Measurements from ENCODE around the gene SGCE.

Gene SGCE

DNA sequence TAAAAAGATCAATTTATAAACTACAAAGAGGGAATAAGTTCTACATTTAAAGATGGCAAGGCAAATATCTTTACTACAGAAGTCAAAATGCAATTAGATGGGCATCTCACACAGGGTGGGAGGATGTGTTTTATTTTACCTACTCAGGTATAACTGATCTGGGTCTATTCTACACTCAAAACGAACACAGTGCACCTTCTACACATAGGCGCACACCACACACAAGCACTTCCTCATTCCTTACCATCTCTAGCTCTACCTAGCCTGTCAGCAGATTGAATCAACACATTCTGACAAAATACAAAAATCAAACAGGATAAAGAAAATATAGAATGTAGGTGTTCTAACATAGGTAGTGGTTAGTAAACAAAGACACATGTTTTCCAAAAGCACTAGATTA is 64.8 kb downstream of the SGCE start:
- Histone ChIP-seq H3K9me2 (replicated peaks; ENCODE audit: low read depth, low read length) (no peaks in the 10 kb centered on the region), H3K9me3 (ENCODE audit: insufficient read depth, low read depth, low read length) (no peaks in the 10 kb centered on the region), H3K27me3 (ENCODE audit: insufficient read depth, low read length, poor library complexity, severe bottlenecking) (no peaks in the 10 kb centered on the region), H3K4me2 (ENCODE audit: low read depth, low read length, poor library complexity, severe bottlenecking) (no peak overlapping the region), H4K20me1 (ENCODE audit: insufficient read depth, low read length, poor library complexity, severe bottlenecking) (no peaks in the 10 kb centered on the region), H2AFZ (ENCODE audit: low read length) (no peak overlapping the region), H3K4me1 (ENCODE audit: insufficient read depth, low read length, poor library complexity, severe bottlenecking) (no peaks in the 10 kb centered on the region), H3K79me2 (ENCODE audit: insufficient read depth, low read length) (no peaks in the 10 kb centered on the region), H3K4me3 (ENCODE audit: low read length, poor library complexity, severe bottlenecking) (no peak overlapping the region), H3F3A (ENCODE audit: low read depth) (no peaks in the 10 kb centered on the region), H3K36me3 (ENCODE audit: insufficient read depth, low read length) (no peaks in the 10 kb centered on the region), H3K9ac (ENCODE audit: low read depth, low read length, poor library complexity, severe bottlenecking) (no peak overlapping the region)
- no peak for TF ChIP-seq EZH2phosphoT487 (IDR thresholded peaks at IDR 0.05; ENCODE audit: borderline replicate concordance)
- TF ChIP-seq, protein P1, sequence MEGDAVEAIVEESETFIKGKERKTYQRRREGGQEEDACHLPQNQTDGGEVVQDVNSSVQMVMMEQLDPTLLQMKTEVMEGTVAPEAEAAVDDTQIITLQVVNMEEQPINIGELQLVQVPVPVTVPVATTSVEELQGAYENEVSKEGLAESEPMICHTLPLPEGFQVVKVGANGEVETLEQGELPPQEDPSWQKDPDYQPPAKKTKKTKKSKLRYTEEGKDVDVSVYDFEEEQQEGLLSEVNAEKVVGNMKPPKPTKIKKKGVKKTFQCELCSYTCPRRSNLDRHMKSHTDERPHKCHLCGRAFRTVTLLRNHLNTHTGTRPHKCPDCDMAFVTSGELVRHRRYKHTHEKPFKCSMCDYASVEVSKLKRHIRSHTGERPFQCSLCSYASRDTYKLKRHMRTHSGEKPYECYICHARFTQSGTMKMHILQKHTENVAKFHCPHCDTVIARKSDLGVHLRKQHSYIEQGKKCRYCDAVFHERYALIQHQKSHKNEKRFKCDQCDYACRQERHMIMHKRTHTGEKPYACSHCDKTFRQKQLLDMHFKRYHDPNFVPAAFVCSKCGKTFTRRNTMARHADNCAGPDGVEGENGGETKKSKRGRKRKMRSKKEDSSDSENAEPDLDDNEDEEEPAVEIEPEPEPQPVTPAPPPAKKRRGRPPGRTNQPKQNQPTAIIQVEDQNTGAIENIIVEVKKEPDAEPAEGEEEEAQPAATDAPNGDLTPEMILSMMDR (conservative IDR thresholded peaks at IDR 0.05; ENCODE audit: low read length): no peak

DNA sequence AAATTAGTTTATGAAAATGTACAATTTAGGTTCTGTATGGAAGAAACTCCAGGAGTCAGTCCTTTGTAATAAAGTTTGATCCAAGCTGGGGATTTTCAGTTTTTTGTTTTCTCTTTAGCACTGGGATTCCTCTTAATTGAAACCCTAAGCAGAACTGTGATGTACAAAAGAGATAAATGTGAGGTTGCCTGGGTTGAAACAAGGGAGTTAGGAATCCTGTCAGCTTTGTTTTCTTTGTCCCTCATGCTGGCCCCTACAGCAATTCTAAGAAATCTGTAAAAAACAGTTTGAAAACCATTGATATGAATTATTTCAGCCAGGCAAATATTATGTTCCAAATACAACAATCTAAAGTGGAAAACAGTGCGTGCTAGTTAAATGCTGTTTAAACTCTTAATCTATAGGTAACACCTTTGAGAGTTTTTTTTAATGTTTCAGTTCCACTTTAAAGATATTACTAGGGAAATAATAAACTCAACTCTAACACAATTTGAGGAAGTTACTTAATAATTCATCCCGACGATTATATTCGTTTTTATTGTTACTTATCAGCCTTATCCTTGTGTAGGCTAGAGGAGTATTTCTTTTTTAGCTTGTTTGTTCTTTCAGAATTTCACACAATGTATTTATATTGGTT is 65.3 kb downstream of the SGCE start:
- Histone ChIP-seq H3K9me3 (ENCODE audit: insufficient read depth, low read depth, low read length) (no peaks in the 10 kb centered on the region), H3K27me3 (ENCODE audit: insufficient read depth, low read length, poor library complexity, severe bottlenecking) (no peaks in the 10 kb centered on the region), H4K20me1 (ENCODE audit: insufficient read depth, low read length, poor library complexity, severe bottlenecking) (no peaks in the 10 kb centered on the region), H3K4me3 (ENCODE audit: low read length, poor library complexity, severe bottlenecking) (no peak overlapping the region), H3K9me2 (replicated peaks; ENCODE audit: low read depth, low read length) (no peaks in the 10 kb centered on the region), H3K36me3 (ENCODE audit: insufficient read depth, low read length) (no peaks in the 10 kb centered on the region), H3K79me2 (ENCODE audit: insufficient read depth, low read length) (no peaks in the 10 kb centered on the region), H3K4me1 (ENCODE audit: insufficient read depth, low read length, poor library complexity, severe bottlenecking) (no peaks in the 10 kb centered on the region), H3K9ac (ENCODE audit: low read depth, low read length, poor library complexity, severe bottlenecking) (no peak overlapping the region), H2AFZ (ENCODE audit: low read length) (no peak overlapping the region), H3F3A (ENCODE audit: low read depth) (no peaks in the 10 kb centered on the region), H3K4me2 (ENCODE audit: low read depth, low read length, poor library complexity, severe bottlenecking) (no peak overlapping the region)
- TF ChIP-seq, protein P1 (conservative IDR thresholded peaks at IDR 0.05; ENCODE audit: low read length): no peak
- no peak for TF ChIP-seq EZH2phosphoT487 (IDR thresholded peaks at IDR 0.05; ENCODE audit: borderline replicate concordance)

- no peak overlapping the region for H2AFZ ChIP-seq (ENCODE audit: low read length)
- no peaks in the 10 kb centered on the region for H4K20me1 ChIP-seq (ENCODE audit: insufficient read depth, low read length, poor library complexity, severe bottlenecking)
- no peaks in the 10 kb centered on the region for H3F3A ChIP-seq (ENCODE audit: low read depth)
- H3K9ac ChIP-seq (ENCODE audit: low read depth, low read length, poor library complexity, severe bottlenecking): no peak overlapping the region
- no peaks in the 10 kb centered on the region for H3K4me1 ChIP-seq (ENCODE audit: insufficient read depth, low read length, poor library complexity, severe bottlenecking)
- H3K4me3 ChIP-seq (ENCODE audit: low read length, poor library complexity, severe bottlenecking): no peak overlapping the region
- no peaks in the 10 kb centered on the region for H3K27me3 ChIP-seq (ENCODE audit: insufficient read depth, low read length, poor library complexity, severe bottlenecking)
- no peaks in the 10 kb centered on the region for H3K79me2 ChIP-seq (ENCODE audit: insufficient read depth, low read length)
- H3K36me3 ChIP-seq (ENCODE audit: insufficient read depth, low read length): no peaks in the 10 kb centered on the region
- TF ChIP-seq, protein P1 (conservative IDR thresholded peaks at IDR 0.05; ENCODE audit: low read length): no peak
- TF ChIP-seq EZH2phosphoT487 (IDR thresholded peaks at IDR 0.05; ENCODE audit: borderline replicate concordance): no peak
- no peaks in the 10 kb centered on the region for H3K9me3 ChIP-seq (ENCODE audit: insufficient read depth, low read depth, low read length)
- no peaks in the 10 kb centered on the region for H3K9me2 ChIP-seq (replicated peaks; ENCODE audit: low read depth, low read length)
- H3K4me2 ChIP-seq (ENCODE audit: low read depth, low read length, poor library complexity, severe bottlenecking): no peak overlapping the region
These were observed 67.9 kb downstream of the SGCE start for GRCh38 chr7:94588075-94588474.

Measured in Loucy (cell line).